SK-N-MC (cell line): ENCODE measurements around the gene CIZ1.

Experiments used
- EZH2 ChIP-seq: fragments of 200-600 bp; sonication (generic); IDR thresholded peaks from one replicate; pipeline ENCODE4 v1.6.1; 2017; ENCODE audit warnings: antibody characterized with exemption
- POLR2AphosphoS5 ChIP-seq: IDR thresholded peaks from 2 replicates; pipeline ENCODE4 v1.6.1; 2012; ENCODE audit warnings: mild to moderate bottlenecking, low read depth, low read length, borderline replicate concordance

DNA sequence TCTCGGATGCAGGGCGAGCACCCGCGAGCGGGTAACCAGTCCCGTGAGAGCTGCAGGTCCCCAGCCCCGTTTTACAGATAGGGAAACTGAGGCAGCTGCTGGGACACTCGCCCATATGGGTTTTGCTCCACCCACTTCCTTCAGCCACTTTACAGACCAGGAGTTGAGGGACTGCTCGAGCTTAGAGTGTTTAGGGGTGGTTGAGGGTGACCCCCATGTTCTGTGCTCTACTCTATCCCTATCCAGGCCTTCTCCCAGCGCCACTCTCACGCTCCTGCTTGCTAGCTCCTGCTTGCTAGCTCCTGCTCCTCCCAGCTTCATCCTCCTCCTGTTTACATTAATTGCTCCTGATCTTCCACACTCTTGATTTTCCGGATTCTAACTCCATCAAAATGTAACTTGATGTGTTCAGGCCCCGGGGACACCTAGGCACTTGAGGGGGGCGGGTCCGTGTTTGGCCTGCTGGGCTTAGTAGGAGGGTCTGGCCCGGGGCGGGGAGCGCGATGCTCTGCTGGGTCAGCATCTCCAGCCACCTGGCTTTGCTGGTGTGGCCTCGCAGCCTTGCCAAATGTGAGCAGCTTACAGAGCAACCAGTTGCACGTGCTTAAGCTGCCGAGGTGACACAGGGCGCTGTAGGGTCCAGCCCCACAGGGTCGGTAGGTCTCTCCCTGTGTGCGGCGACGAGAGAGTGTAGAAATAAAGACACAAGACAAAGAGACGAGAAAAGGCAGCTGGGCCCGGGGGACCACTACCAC lies 62.4 kb downstream of the CIZ1 start:
- no peak for TF ChIP-seq EZH2
- no peak for TF ChIP-seq POLR2AphosphoS5
